Endothelial cell of hepatic sinusoid (primary cell): ENCODE results near the gene TCEANC2.
"Not testable (repeated sequence)": the region's sequence is repeated elsewhere in the genome, so short reads cannot be mapped to it uniquely, and the experiment has no call there.

Source experiments
- in situ Hi-C: cut with HindIII; loops from 2 replicates; pipeline ENCODE4 v1.10.0; 2017; ENCODE audit warnings: low sequenced_read_pairs

TCEANC2 gene

DNA sequence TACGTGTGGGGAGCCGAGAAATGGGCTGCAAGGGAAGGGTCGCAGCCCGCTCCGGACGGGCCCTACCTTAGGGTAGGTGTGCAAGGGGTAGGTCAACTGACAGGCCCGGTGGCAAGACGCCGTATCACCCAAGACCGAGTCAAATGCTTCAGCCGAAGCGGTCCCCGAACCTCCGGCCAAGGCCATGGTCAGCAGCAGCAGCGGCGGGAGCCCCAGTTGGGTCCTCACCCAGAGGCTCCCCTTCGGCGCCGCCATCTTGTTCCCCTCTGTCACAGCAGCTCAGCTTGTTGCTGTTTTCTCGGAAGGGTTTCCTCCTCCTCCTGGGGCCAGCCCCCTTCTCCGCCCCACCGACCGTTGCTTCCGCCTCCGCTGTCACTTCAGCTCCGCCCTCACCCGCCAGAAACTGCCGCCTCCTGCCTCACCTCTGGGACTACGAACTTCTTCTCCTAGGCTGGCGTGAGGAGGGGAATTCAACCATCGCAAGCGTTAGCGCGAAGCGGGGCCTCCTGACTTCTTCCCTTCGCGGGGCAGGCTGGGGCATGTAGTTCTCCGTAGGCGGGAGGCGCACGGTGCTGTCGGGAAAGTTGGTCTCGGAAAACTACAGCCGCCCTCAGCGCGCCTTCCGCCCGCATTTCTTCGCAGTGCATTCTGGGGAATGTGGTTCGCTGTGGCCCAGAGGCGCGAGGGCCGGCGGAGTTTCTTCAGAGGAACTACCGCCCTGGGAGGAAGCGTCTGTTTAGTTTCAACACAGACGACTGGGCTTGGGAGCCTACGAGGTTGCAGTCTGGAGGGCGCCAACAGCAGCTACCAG, at the start of gene TCEANC2, which contains the start of gene TMEM59:
TSS of gene TCEANC2 (plus strand) at position 675 of the 811 bp plus-strand sequence. CDS start 815 bp downstream, outside the sequence.
TSS of gene TMEM59 (minus strand) at position 271 of the 811 bp plus-strand sequence. CDS start at position 255, 16 bp downstream.
- in situ Hi-C loops = no loop called here

DNA sequence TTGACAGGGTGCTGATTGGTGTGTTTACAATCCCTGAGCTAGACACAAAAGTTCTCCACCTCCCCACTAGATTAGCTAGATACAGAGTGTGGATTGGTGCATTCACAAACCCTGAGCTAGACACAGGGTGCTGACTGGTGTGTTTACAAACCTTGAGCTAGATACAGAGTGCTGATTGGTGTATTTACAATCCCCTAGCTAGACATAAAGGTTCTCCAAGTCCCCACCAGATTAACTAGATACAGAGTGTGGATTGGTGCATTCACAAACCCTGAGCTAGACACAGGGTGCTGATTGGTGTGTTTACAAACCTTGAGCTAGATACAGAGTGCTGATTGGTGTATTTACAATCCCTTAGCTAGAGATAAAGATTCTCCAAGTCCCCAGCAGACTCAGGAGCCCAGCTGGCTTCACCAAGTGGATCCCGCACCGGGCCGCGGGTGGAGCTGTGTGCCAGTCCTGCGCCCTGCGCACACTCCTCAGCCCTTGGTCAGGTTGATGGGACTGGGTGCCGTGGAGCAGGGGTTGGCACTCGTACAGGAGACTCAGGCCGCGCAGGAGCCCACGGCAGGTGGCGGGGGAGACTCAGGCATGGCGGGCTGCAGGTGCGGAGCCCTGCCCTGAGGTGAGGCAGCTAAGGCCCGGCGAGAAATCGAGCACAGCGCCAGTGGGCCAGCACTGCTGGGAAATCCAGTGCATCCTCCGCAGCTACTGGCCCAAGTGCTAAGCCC, 49.5 kb upstream of the TCEANC2 start:
- in situ Hi-C loops = loop anchor here (5.0 kb wide), 1 partner anchor 93 kb away; no protein-coding TSS in a partner anchor

DNA sequence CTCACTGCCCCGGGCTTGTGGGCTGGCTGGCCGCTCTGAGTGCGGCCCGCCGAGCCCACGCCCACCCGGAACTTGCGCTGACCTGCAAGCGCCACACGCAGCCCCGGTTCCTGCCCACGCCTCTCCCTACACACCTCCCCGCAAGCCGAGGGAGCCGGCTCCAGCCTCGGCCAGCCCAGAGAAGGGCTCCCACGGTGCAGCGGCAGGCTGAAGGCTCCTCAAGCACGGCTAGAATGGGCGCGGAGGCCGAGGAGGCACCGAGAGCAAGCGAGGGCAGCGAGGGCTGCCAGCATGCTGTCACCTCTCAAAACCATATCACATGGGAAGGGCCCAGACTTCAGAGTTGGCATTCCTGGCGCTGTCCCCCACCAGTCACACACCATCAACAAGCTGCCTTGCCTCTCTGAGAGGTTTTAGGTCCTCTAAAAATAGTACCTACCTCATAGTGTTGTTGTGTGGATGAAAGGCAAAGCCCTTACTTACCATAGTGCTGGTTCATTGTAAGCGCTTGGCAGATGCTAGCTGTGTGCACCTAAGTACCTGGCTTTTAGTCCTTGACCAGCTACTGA, 48.8 kb upstream of the TCEANC2 start:
- in situ Hi-C loops = loop anchor here (5.0 kb wide), 1 partner anchor 93 kb away; no protein-coding TSS in a partner anchor

DNA sequence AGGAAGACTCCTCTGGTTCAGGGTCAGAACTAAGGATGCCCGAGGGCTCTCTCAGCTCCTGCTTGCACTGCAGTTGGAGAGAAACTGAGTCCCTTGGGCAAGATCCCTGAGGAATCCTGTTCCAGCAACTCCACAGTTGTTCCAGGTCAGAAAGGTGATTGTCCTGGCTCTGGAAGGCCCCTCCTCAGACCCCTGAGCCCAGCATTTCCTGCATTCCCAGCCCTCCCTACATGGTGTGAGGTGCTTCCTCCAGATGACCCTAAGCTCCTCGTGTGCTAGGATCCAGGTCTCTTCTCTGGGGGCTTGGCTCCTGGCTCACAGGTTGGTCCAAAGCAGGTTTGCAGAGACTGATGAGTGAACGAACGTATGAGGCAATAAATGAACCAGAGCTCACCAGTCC, 46.9 kb upstream of the TCEANC2 start:
- in situ Hi-C loops = no loop called here

DNA sequence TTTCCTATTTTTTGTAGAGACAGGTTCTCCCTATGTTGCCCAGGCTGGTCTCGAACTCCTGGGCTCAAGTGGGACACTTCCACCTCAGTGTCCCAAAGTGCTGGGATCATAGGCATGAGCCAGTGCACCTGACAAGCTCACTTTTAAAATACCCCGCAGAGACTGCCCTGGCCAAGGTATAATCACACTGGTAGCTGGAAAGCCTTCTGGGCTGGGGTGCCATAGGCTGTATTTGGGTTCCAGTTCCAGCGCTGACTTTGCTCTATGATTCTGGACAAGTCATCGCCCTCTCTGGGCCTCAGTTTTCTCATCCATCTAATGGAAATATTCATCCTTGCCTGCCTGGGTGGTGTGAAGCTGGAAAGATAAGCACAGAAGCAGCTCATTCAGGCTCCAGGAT, 45.8 kb upstream of the TCEANC2 start:
- in situ Hi-C loops = no loop called here

DNA sequence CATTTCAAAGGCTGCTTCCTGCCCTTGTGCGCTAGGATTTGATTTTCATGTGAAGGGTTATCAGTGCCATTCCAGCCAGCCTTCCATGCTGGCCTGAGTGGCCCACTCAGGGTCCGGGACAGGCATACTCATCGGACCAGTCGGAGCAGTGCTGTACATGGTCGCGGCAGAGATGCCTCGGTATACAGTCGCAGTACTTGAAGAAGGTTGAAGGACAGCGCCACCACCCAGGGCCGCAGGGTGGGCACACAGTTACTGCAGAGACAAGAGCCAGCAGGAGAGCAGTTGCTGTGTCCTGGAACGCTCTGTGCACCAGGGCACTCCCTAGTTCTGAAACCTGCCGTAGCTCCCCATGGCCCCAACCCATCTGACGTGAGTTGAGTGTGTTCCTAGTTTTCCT, 44.5 kb upstream of the TCEANC2 start:
- in situ Hi-C loops = no loop called here

DNA sequence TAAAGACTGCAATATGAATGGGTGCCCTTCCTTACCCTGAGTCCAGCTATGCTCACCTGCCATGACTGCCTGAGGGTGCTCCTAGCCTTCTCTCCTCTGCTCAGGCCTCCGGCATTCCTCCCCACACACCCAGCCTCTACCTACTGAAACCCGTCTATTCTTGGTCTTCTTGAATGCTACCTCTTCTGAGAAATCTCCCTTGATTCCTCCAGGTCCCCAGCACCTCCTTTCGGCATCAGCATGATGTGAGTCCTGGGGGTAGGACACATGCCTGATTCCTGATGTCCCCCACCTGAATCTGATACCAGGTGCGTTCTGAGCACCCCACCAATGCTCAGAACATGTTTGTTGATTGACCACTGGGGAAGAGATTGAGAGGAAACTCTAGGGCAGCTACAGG, 44.0 kb upstream of the TCEANC2 start:
- in situ Hi-C loops = no loop called here

DNA sequence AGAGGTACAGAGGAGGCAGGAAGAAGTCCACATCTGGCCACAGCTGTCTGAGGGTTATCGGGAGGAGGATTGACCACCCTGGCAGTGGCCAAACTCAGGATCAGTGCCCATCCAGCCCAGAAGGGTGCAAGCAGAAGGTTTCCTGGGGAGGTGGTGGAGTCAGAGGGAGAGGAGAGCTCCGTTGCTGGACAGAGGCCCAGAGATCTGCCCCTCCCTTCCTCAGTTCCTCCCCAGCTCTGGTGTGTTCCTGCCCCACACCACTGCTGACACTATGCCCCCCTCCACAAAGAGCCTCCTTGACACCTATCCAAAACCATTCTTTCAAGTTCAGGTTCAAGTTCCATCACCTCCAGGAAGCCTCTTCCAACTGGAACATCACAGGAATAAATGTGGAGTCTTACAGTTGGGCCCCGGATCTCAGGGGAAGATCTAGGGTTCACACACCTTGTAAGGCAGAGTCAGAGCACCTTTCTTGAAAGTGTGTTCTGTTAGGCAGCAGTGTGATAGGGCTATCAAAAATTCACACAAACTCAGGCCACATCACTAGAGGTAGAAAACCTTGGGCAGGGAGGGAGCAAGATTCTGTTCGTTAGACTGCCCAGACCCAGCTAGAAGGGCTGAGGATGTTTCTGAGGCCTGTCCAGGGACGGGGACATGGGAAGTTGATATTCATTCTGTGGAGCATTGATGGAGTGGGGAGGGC, 42.8 kb upstream of the TCEANC2 start:
- in situ Hi-C loops = loop anchor here (5.0 kb wide), 2 partner anchors 38 to 93 kb away; no protein-coding TSS in a partner anchor

DNA sequence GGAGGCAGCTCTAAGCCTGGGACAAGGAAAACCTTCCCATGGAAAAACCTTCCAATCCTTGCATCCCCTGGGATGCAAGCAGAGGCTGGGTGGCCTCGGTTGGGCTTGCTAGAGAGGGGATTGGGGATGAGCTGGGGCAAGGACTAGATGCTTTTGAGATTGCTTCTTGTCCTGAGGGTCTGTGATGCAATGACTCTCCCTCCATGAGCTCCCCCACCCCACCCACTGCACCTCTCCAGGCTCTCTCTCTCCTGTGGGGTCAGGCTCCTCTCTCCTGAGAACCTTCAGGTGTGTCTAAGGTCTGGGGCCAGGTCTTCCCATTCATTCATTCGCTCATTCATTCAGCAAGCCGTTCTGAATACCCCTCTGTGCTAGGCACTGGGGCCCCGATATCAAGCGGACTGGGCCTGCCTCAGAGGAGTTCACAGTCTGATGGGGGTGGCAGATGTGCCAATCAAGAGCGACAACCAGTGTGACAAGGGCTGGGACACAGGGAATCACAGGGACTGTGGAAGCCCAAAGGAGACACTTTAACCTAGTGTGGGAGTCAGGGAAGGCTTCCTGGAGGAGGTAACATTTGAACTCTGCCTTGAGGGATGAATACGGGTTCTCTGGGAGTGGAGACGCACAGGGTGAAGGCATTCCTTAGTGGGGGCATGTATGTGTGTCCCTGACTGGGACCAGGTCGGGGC, 41.9 kb upstream of the TCEANC2 start:
- in situ Hi-C loops = loop anchor here (5.0 kb wide), 2 partner anchors 39 to 94 kb away; no protein-coding TSS in a partner anchor

DNA sequence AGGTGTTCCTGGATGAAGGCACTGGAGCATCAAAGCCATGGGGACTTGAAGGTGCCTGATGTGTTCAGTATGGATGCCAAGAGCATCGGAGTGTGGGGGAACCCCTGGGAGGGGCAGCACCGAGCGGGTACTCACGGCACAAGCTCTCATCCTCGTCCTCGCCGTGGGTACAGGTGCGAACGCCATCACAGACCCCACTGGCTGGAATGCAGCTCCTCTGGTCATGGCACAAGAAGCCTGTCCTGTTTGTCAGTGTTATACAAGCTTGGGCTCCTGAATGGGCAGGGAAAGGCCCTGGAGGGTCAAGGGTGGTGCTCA, 41.4 kb upstream of the TCEANC2 start:
- in situ Hi-C loops = loop anchor here (5.0 kb wide), 2 partner anchors 40 to 95 kb away; no protein-coding TSS in a partner anchor

DNA sequence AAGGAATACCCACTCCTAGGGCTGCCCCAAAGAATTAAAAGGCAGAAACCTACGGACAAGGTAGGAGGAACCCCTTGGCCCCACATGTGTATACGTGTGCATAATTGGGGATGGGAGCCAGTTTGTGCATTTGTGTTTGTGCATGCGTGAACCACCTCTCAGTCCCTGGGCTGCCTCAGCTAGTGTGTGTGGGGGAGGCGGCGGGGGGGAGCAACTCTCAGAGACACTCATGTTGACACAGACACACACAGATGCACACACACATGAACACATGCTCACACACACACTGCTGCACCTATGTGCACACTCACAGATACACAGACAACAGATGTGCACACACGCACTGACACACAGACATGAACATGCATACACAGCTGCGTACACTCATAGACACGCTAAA, 40.5 kb upstream of the TCEANC2 start:
- in situ Hi-C loops = loop anchor here (5.0 kb wide), 2 partner anchors 41 to 96 kb away; no protein-coding TSS in a partner anchor

DNA sequence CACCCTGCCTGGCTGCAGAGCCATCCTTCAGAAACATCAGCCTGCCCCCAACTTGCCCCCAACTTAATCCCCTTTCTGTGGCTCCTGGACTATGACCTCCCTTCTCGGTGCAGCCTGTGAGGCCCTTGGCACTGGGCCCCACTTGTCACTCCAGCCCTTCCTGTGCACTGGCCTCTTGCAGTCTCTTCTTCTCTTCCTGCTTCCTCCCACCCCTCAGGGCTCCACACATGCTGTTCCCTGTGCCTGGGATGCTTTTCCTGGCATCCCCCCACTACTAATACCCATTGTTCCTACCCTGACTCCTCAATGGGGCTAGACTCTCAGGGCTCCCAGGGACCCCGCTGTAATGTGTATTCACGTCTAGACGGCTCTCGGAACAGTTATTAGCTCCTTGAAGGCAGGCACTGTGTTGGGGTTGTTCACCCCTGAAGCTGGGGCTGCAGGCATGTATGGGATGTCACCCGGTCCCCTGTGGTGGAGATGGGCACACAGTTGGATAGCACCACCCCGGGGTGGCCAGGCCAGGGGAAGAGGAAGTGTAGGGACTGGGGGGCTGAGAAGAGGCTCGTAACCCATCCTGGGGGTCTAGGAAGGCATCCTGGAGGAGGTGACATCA, 39.9 kb upstream of the TCEANC2 start:
- in situ Hi-C loops = loop anchor here (5.0 kb wide), 2 partner anchors 41 to 96 kb away; no protein-coding TSS in a partner anchor

DNA sequence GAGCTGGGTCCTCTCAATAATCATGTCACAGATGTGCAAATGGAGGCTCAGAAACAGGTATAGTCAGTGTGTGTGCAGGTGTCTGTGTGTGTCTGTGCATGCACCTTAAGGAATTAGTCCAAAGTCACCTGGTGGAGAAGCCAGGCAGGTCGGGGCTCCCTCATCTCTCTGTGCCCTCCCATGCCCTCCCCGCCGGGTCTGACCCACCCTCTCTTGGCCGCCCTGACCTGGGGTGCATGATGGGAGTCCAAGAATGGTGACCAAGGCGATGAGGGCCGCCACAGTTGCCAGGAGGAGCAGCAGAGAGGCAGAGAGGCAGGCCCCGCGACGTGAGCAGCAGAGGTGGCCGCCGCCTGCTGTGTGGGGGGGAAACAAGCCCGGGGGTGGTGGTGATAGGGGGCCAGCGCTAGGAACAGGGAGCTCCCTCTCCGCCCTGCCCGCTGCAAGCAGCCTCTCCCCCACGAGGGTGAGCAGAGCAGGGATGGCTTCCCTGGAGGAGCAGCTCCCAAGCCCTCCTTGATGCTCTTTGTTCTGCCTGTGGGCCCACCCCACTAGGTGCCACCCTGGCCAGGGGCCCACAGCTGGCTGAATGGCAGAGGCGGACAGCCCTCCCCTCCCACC, 39.3 kb upstream of the TCEANC2 start:
- in situ Hi-C loops = loop anchor here (5.0 kb wide), 2 partner anchors 42 to 97 kb away; no protein-coding TSS in a partner anchor

DNA sequence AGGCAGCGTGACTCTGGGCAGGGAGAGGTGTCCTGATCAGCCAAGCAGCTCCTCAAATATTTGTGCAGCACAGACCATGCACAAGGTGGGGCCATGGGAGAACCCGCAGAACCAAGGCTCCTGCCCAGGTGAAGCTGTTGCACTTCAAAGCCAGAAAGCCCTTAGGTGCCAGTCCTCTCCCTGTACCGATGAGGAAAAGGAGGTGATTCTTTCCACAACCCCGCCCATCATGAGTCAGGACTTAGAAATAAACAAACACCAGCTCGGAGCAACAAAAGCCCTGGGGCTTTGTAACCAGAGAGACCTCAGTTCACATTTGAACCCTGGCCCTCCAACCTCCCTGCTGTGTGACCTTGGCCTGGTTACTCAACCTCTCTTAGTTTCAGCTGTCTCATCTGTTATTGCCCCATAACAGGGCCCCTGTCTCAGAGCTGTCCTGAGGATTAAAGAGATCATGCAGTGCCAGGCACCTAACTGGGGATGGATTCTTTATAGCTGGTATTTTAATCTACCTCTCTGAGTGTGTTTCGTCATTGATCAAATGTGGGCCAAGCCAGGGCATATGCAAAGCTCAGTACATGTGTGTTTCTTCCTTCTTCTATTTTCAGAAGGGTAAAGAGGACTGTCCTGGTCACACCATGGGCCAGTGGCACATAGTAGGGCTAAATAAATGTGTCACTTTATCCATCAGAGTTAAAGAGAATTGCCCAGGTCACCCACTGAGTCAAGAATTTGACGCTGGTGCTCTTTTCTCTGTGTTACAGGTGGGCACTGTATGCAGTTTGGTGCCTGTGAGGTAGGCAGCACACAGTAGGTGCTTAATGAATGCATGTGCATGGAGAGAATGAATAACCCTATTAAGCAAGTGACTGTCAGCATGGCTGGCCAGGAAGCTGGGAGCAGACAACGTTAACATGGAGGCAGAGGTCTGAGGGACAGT, 36.8 kb upstream of the TCEANC2 start:
- in situ Hi-C loops = no loop called here

DNA sequence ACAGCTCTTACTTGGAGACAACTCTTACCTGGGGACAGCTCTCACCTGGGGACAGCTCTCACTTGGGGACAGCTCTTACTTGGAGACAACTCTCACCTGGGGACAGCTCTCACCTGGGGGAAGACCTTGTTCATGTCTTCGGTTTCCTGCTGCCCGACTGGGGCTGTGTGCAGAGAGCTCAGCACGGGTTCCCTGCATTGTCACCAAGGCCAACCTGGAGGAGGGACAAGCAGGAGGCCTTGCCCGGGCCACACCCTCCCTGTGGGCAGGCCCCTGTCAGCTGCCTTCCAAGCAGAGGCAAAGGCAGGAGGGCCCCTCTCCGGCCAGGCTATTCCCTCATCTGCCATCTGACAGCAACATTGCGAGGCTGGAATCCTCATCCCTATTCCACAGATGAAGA, 35.4 kb upstream of the TCEANC2 start, which contains the start of gene LDLRAD1:
TSS of gene LDLRAD1 (minus strand) at position 208 of the 400 bp plus-strand sequence. CDS start at position 134, 74 bp downstream.
- in situ Hi-C loops = no loop called here

DNA sequence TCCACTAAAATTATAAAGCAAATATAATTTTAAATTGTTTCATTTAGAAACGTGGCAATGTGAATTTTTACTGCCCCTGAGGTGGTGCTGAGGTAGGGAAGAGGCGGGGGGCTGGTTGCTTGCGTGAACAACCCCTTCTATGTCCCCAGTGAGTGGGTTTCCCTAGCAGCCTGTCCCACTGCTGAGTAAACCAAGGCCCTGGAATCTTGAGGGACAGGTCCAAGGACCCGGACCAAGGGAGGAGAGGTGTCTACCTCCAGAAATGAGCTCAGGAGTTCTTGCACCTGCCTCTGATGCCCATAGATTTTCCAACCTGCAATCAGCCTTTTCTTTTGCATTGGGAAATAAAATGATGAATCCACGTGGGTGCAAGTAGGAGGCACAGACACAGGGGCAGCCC, 34.8 kb upstream of the TCEANC2 start:
- in situ Hi-C loops = no loop called here

DNA sequence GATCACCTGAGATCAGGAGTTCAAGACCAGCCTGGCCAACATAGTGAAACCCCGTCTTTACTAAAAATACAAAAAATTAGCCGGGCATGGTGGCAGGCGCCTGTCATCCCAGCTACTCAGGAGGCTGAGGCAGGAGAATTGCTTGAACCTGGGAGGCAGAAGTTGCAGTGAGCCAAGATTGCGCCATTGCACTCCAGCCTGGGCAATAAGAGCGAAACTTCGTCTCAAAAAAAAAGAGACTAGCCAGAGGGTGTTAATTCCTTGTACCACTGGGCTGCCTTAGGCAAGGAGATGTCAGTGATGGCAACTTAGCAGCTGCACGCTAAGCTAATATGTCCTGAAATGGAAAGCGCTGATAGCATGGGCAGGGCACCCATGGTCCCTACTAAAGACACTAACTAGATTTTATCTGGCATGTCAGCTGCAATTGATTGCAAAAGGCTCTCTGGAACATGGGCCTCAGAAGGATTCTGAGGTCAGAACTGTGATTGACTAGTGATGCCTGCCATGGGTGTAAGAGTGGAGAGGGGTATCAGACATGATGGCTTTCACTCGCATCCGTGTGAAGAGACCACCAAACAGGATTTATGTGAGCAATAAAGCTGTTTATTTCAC, 33.7 kb upstream of the TCEANC2 start:
- in situ Hi-C loops = not testable (repeated sequence)
